ENCODE measurements around the gene REM2. TPM values are rescaled to one million over a fixed set of nuclear protein-coding genes. Genes with fewer than 3 reads are reported as not detected.
A peak's percentile ranks its signal among the peaks of the same experiment; 100 is the strongest.

REM2 gene
- total and polyA plus RNA-seq, 4 donors = 0.88 to 0.98 (median 0.92) TPM; not detected in 1

DNA sequence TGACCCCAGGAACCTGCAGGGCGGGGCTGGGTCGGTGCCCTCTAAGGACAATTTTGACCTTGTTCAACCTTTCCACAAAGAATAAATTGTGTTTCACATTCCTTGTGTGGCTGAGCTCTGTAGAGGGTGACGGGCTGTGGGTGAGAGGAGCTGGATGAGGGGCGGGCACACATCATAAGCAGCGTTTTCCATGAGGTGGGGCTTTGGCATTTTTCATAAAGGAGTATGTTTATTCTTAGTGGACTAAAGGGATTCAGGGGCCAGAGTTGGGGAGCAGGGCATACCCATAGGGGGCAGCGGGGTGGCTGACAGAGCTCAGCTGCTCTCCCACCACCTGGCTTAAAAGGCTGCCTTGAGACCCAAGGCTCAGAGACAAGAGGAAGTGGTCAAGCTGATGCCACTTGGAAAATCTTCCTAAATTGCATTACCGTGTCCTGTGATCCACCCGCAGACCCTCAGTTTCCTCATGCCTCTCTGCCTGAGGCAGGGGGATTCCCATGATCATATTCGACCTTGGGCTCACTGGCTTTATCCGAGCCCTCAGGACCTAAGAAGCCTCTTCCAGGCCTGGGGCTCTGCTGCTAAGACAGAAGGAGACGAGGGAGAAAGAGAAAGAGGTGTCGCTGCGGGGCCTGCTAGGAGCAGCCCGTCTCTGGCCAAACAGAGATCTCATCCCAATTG lies 35.2 kb upstream of the REM2 start:
- Histone ChIP-seq H3K9me3 (ENCODE audit: control insufficient read depth in 4 of 4, insufficient read depth in 3 of 4, low read length in 3 of 4) (no peaks in the 10 kb centered on the region), H3K27me3 (ENCODE audit: control insufficient read depth in 3 of 3, insufficient read depth in 3 of 3, low read length in 2 of 3) (no peaks in the 10 kb centered on the region), H3K4me3 (no peak overlapping the region), H3K36me3 (ENCODE audit: control insufficient read depth in 4 of 4, insufficient read depth in 4 of 4, low read length in 4 of 4) (peaks cover 0 to 38% (median 33%) of the 10 kb centered on the region in 4 donors), H3K4me1 (ENCODE audit: control insufficient read depth in 5 of 5, insufficient read depth in 5 of 5, low read length in 5 of 5) (peaks cover 5 to 62% (median 40%) of the 10 kb centered on the region in 5 donors), H3K9ac (ENCODE audit: insufficient read depth in 1 of 2, low read length in 2 of 2) (peak overlapping the region; percentile 16 to 77), H3K27ac (ENCODE audit: low read depth in 1 of 2, low read length in 1 of 2) (peak overlapping the region in 1 of 2 donors; percentile 69)
- WGBS, 2 donors = 44 to 47% methylated on average over 14 of the region's 14 CpGs
- DNase-seq (peak; percentile 52 to 60 (median 57)), ATAC-seq (ENCODE audit: insufficient read depth, low FRiP score) (no peak)
- TF ChIP-seq, protein P1, sequence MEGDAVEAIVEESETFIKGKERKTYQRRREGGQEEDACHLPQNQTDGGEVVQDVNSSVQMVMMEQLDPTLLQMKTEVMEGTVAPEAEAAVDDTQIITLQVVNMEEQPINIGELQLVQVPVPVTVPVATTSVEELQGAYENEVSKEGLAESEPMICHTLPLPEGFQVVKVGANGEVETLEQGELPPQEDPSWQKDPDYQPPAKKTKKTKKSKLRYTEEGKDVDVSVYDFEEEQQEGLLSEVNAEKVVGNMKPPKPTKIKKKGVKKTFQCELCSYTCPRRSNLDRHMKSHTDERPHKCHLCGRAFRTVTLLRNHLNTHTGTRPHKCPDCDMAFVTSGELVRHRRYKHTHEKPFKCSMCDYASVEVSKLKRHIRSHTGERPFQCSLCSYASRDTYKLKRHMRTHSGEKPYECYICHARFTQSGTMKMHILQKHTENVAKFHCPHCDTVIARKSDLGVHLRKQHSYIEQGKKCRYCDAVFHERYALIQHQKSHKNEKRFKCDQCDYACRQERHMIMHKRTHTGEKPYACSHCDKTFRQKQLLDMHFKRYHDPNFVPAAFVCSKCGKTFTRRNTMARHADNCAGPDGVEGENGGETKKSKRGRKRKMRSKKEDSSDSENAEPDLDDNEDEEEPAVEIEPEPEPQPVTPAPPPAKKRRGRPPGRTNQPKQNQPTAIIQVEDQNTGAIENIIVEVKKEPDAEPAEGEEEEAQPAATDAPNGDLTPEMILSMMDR (IDR thresholded peaks at IDR 0.05; ENCODE audit: control extremely low read depth, extremely low read depth) = no peak

DNA sequence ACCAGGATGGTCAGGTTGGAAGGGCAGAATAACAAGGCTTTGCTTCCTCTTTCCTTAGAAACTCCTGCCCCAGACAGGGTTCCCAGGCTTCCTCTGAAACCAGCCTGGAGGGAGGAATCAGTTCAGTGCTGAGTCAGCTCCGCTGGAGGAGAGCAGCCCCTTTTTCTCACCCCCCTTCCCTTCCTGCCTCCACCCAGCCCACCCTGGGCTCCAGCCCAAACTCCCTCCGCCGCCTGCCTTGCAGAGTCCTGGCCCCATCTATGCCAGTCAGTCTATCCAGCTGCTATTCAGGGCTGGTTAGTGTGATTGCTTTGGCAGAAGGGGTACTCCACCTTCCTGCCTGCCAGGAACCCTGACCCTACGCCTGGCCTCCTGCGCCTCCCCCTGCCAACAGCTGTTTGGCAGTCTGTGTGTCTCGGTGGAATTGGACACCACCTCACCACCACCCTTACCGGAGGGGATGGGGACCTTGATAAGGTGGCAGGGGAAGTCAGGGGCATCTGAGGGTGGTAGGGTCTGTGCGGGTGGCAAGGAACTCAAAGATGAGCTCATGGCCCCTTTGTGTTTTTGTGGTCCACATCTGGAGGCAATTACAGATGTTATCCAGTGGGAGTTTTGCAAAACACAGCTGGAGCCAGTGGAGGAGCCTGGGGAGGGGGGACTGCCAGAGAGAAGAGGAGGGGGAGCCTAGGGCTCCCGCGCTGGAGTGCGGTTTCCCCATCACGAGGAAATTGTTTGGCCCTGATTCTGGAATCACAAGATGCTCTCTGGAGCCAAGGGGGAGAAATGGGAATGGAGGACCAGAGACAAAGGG lies 34.5 kb upstream of the REM2 start:
- peak; percentile 13 for ATAC-seq (ENCODE audit: insufficient read depth, low FRiP score)
- no peak overlapping the region for H3K4me3 ChIP-seq

DNA sequence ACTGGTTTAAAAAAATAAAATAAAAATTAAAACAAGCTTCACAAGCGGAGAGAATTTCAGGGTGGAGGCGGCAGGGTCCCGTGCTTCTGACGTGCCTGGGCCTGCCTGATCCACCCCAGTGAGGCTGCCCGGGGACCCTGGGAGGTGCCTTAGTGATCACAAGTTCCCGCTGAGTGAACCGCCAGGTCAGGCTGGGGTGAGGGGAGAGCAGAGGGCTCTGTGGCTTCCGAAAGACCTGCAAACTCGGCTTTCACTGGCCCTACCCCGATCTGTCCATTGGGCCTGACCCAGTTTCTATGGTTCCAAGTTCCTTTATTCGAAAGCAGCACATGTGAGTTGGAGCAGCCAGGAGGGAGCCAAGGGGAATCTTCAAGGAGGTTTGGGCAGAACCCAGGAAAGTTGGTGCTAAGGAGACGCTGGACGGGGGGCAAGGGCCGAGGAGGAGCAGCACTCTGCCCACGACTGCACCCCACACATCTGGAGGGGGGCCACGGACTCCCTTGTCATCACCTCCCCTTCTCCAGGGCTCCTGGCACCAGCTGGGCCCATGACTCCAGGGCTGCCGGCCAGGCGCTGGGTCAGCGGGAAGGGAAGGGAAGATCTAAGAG lies 33.7 kb upstream of the REM2 start:
- peak; percentile 67 to 79 (median 76) for DNase-seq
- TF ChIP-seq, protein P1 (IDR thresholded peaks at IDR 0.05; ENCODE audit: control extremely low read depth, extremely low read depth) = no peak
- H3K36me3 ChIP-seq (ENCODE audit: control insufficient read depth in 4 of 4, insufficient read depth in 4 of 4, low read length in 4 of 4) = peaks cover 0 to 27% (median 21%) of the 10 kb centered on the region in 4 donors
- WGBS, 2 donors = 71 to 81% methylated on average over 16 to 19 of the region's 19 CpGs
- H3K9me3 ChIP-seq (ENCODE audit: control insufficient read depth in 4 of 4, insufficient read depth in 3 of 4, low read length in 3 of 4) = no peaks in the 10 kb centered on the region
- peak overlapping the region; percentile 51 to 79 for H3K27ac ChIP-seq (ENCODE audit: low read depth in 1 of 2, low read length in 1 of 2)
- no peak overlapping the region for H3K9ac ChIP-seq (ENCODE audit: insufficient read depth in 1 of 2, low read length in 2 of 2)
- H3K4me1 ChIP-seq (ENCODE audit: control insufficient read depth in 5 of 5, insufficient read depth in 5 of 5, low read length in 5 of 5) = peaks cover 5 to 68% (median 40%) of the 10 kb centered on the region in 5 donors
- H3K4me3 ChIP-seq = no peak overlapping the region
- ATAC-seq (ENCODE audit: insufficient read depth, low FRiP score) = no peak
- no peaks in the 10 kb centered on the region for H3K27me3 ChIP-seq (ENCODE audit: control insufficient read depth in 3 of 3, insufficient read depth in 3 of 3, low read length in 2 of 3)

More for the DNA sequence above, 34.5 kb upstream of the REM2 start:
- TF ChIP-seq, protein P1 (IDR thresholded peaks at IDR 0.05; ENCODE audit: control extremely low read depth, extremely low read depth) = no peak
- Histone ChIP-seq H3K27ac (ENCODE audit: low read depth in 1 of 2, low read length in 1 of 2) (peak overlapping the region; percentile 51 to 69), H3K36me3 (ENCODE audit: control insufficient read depth in 4 of 4, insufficient read depth in 4 of 4, low read length in 4 of 4) (peaks cover 0 to 30% (median 26%) of the 10 kb centered on the region in 4 donors), H3K4me1 (ENCODE audit: control insufficient read depth in 5 of 5, insufficient read depth in 5 of 5, low read length in 5 of 5) (peaks cover 5 to 68% (median 40%) of the 10 kb centered on the region in 5 donors), H3K27me3 (ENCODE audit: control insufficient read depth in 3 of 3, insufficient read depth in 3 of 3, low read length in 2 of 3) (no peaks in the 10 kb centered on the region), H3K9me3 (ENCODE audit: control insufficient read depth in 4 of 4, insufficient read depth in 3 of 4, low read length in 3 of 4) (no peaks in the 10 kb centered on the region), H3K9ac (ENCODE audit: insufficient read depth in 1 of 2, low read length in 2 of 2) (peak overlapping the region; percentile 16 to 77)
- DNase-seq = peak; percentile 96 to 98 (median 98)
- WGBS, 2 donors = 20 to 21% methylated on average over 12 of the region's 12 CpGs

Data from lung (tissue), 12 donors.